Measurements from ENCODE around the gene TNFSF13B.

TNFSF13B gene

GRCh38 chr13:108227651-108228272, 41.8 kb upstream of the TNFSF13B start:
- Histone ChIP-seq H3K4me3 (replicated peaks; ENCODE audit: low read depth, low read length) (no peak overlapping the region), H3K27me3 (replicated peaks; ENCODE audit: control insufficient read depth, insufficient read depth, low read length) (no peaks in the 10 kb centered on the region), H3K36me3 (ENCODE audit: control insufficient read depth, insufficient read depth, low read length) (no peaks in the 10 kb centered on the region)
- TF ChIP-seq CTCF (IDR thresholded peaks at IDR 0.05; ENCODE audit: insufficient read depth, low read length, poor library complexity, severe bottlenecking), result peak; percentile 62
- DNase-seq (ENCODE audit: extremely low read depth, insufficient read length), result no peak

GRCh38 chr13:108230377-108230776, 39.1 kb upstream of the TNFSF13B start:
- TF ChIP-seq CTCF (IDR thresholded peaks at IDR 0.05; ENCODE audit: insufficient read depth, low read length, poor library complexity, severe bottlenecking), result no peak
- Histone ChIP-seq H3K4me3 (replicated peaks; ENCODE audit: low read depth, low read length) (no peak overlapping the region), H3K27me3 (replicated peaks; ENCODE audit: control insufficient read depth, insufficient read depth, low read length) (no peaks in the 10 kb centered on the region), H3K36me3 (ENCODE audit: control insufficient read depth, insufficient read depth, low read length) (no peaks in the 10 kb centered on the region)
- DNase-seq (ENCODE audit: extremely low read depth, insufficient read length), result no peak

DNA sequence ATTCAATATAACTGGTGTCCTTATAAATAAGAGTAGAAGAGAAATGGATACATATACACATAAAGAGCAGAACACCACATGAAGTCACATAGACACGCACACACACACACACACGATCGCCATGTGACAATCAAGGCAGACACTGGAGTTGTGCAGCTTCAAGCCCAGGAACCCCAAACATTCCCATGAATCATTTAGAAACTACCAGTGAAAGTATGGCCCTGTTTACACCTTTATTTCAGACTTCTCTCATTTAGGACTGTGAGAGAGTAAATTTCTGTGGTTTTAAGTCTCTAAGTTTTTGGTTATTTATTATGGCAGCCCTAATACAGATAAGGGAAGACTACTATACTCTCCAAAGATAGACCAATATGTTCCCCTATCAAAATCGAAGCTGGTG, 20.4 kb upstream of the TNFSF13B start:
- no peak for DNase-seq (ENCODE audit: extremely low read depth, insufficient read length)
- H3K27me3 ChIP-seq (replicated peaks; ENCODE audit: control insufficient read depth, insufficient read depth, low read length), result no peaks in the 10 kb centered on the region
- no peaks in the 10 kb centered on the region for H3K36me3 ChIP-seq (ENCODE audit: control insufficient read depth, insufficient read depth, low read length)
- no peak for TF ChIP-seq CTCF (IDR thresholded peaks at IDR 0.05; ENCODE audit: insufficient read depth, low read length, poor library complexity, severe bottlenecking)
- H3K4me3 ChIP-seq (replicated peaks; ENCODE audit: low read depth, low read length), result no peak overlapping the region

DNA sequence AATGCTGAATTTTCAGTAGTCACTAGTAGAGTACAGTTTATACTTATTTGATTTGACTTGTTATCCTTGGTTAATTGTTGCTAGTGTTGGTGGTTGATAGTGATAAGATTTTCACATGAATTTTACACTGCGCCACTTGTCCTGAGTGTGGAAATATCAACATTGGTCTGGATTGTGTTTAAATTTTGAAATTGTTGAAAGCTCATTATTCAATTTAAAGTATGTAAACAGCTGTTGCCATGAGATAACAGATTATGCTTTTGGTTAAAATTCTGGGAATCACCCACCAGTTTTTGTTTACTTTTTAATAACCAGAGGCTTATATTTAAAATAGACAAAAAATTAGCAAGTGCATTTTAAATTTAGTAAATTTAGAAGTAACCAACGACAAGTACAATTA, 12.3 kb upstream of the TNFSF13B start:
- H3K36me3 ChIP-seq (ENCODE audit: control insufficient read depth, insufficient read depth, low read length), result no peaks in the 10 kb centered on the region
- no peaks in the 10 kb centered on the region for H3K27me3 ChIP-seq (replicated peaks; ENCODE audit: control insufficient read depth, insufficient read depth, low read length)
- TF ChIP-seq CTCF (IDR thresholded peaks at IDR 0.05; ENCODE audit: insufficient read depth, low read length, poor library complexity, severe bottlenecking), result no peak
- no peak for DNase-seq (ENCODE audit: extremely low read depth, insufficient read length)
- no peak overlapping the region for H3K4me3 ChIP-seq (replicated peaks; ENCODE audit: low read depth, low read length)

GRCh38 chr13:108263621-108264355, 5.7 kb upstream of the TNFSF13B start:
- H3K27me3 ChIP-seq (replicated peaks; ENCODE audit: control insufficient read depth, insufficient read depth, low read length), result no peaks in the 10 kb centered on the region
- no peak for DNase-seq (ENCODE audit: extremely low read depth, insufficient read length)
- TF ChIP-seq CTCF (IDR thresholded peaks at IDR 0.05; ENCODE audit: insufficient read depth, low read length, poor library complexity, severe bottlenecking), result no peak
- no peaks in the 10 kb centered on the region for H3K36me3 ChIP-seq (ENCODE audit: control insufficient read depth, insufficient read depth, low read length)
- no peak overlapping the region for H3K4me3 ChIP-seq (replicated peaks; ENCODE audit: low read depth, low read length)
